SK-N-SH treated with all-trans-retinoic acid at 6 μM for 48 hours (cell line): ENCODE results near the gene PCDHB15.

Source experiments
- ATAC-seq: fragments of 200-7000 bp; cut with Tn5 transposase; 3 replicates; pipeline ENCODE4 v1.9.1; 2020; ENCODE audit warnings: mild to moderate bottlenecking, moderate library complexity
- CREB5 ChIP-seq: fragments of 250-450 bp; sonication (Bioruptor Pico); IDR thresholded peaks from 2 replicates; pipeline ENCODE4 v1.5.1; 2020; ENCODE audit warnings: low read depth, mild to moderate bottlenecking, moderate library complexity
- CSDC2 ChIP-seq: fragments of 250-450 bp; sonication (Bioruptor Pico); IDR thresholded peaks from 2 replicates; pipeline ENCODE4 v1.5.0; 2020; ENCODE audit warnings: mild to moderate bottlenecking, moderate library complexity
- CSRNP3 ChIP-seq: fragments of 250-450 bp; sonication (Bioruptor Pico); IDR thresholded peaks from 2 replicates; pipeline ENCODE4 v1.5.1; 2021; ENCODE audit warnings: mild to moderate bottlenecking, moderate library complexity
- ESRRG ChIP-seq: fragments of 250-450 bp; sonication (Bioruptor Pico); IDR thresholded peaks from 2 replicates; pipeline ENCODE4 v1.6.1; 2021; ENCODE audit warnings: mild to moderate bottlenecking
- OSR1 ChIP-seq: fragments of 250-450 bp; sonication (Bioruptor Pico); IDR thresholded peaks from 2 replicates; pipeline ENCODE4 v1.8.0; 2022; ENCODE audit warnings: moderate library complexity, mild to moderate bottlenecking, inconsistent platforms
- PATZ1 ChIP-seq: fragments of 250-450 bp; sonication (Bioruptor Pico); IDR thresholded peaks from 2 replicates; pipeline ENCODE4 v1.8.0; 2020; ENCODE audit warnings: mild to moderate bottlenecking, moderate library complexity, borderline replicate concordance
- POU6F1 ChIP-seq: fragments of 250-450 bp; sonication (Bioruptor Pico); IDR thresholded peaks from 2 replicates; pipeline ENCODE4 v1.8.0; 2021; ENCODE audit warnings: low read depth, mild to moderate bottlenecking, moderate library complexity, borderline replicate concordance
- PPARA ChIP-seq: fragments of 250-450 bp; sonication (Bioruptor Pico); IDR thresholded peaks from 2 replicates; pipeline ENCODE4 v1.5.0; 2020; ENCODE audit warnings: mild to moderate bottlenecking, borderline replicate concordance
- RARB ChIP-seq: fragments of 250-450 bp; sonication (Bioruptor Pico); IDR thresholded peaks from 2 replicates; pipeline ENCODE4 v1.8.0; 2021; ENCODE audit warnings: mild to moderate bottlenecking, moderate library complexity
- SNAI2 ChIP-seq: fragments of 250-450 bp; sonication (Bioruptor Pico); IDR thresholded peaks from 2 replicates; pipeline ENCODE4 v1.5.0; 2020; ENCODE audit warnings: mild to moderate bottlenecking, moderate library complexity
- TCF4 ChIP-seq: fragments of 250-450 bp; sonication (Bioruptor Pico); IDR thresholded peaks from 2 replicates; pipeline ENCODE4 v1.8.0; 2021; ENCODE audit warnings: mild to moderate bottlenecking, moderate library complexity, borderline replicate concordance
- TSHZ2 ChIP-seq: fragments of 250-450 bp; sonication (Bioruptor Pico); IDR thresholded peaks from 2 replicates; pipeline ENCODE4 v1.5.0; 2020; ENCODE audit warnings: mild to moderate bottlenecking, moderate library complexity
- ZC3H10 ChIP-seq: fragments of 250-450 bp; sonication (Bioruptor Pico); IDR thresholded peaks from 2 replicates; pipeline ENCODE4 v1.5.1; 2021; ENCODE audit warnings: mild to moderate bottlenecking, moderate library complexity
- ZFP30 ChIP-seq: fragments of 450-650 bp; formaldehyde crosslinking; IDR thresholded peaks from 2 replicates; pipeline ENCODE4 v1.5.0; 2022; ENCODE audit warnings: mild to moderate bottlenecking, moderate library complexity
- ZNF70 ChIP-seq: fragments of 450-650 bp; formaldehyde crosslinking; IDR thresholded peaks from 2 replicates; pipeline ENCODE4 v1.5.0; 2020; ENCODE audit warnings: mild to moderate bottlenecking, moderate library complexity
- ZNF8 ChIP-seq: fragments of 450-650 bp; formaldehyde crosslinking; IDR thresholded peaks from 2 replicates; pipeline ENCODE4 v1.5.0; 2020; ENCODE audit warnings: mild to moderate bottlenecking, moderate library complexity

PCDHB15 gene

GRCh38 chr5:141261238-141261546 lies 16.0 kb downstream of the PCDHB15 start (continued):
- TF ChIP-seq TSHZ2 (CRISPR knock-in tag), result no peak
- no peak for TF ChIP-seq CSDC2
- no peak for TF ChIP-seq SNAI2 (CRISPR knock-in tag)
- no peak for TF ChIP-seq ZFP30 (CRISPR knock-in tag)
- no peak for TF ChIP-seq ZNF8 (CRISPR knock-in tag)

- TF ChIP-seq CSRNP3 (no peak), TCF4 (no peak), PPARA (CRISPR knock-in tag) (no peak), ESRRG (CRISPR knock-in tag) (no peak), ZC3H10 (CRISPR knock-in tag) (no peak), POU6F1 (CRISPR knock-in tag) (no peak), OSR1 (CRISPR knock-in tag) (no peak), TSHZ2 (CRISPR knock-in tag) (no peak), PATZ1 (CRISPR knock-in tag) (no peak), CREB5 (CRISPR knock-in tag) (no peak), RARB (no peak)
- no peak for ATAC-seq
These were observed 24.0 kb downstream of the PCDHB15 start for GRCh38 chr5:141269195-141269594.

- ATAC-seq, result no peak
- TF ChIP-seq ZNF70 (no peak), ESRRG (CRISPR knock-in tag) (no peak)
These were observed 27.7 kb downstream of the PCDHB15 start for GRCh38 chr5:141272906-141273305.

- no peak for TF ChIP-seq TCF4
- no peak for TF ChIP-seq PPARA (CRISPR knock-in tag)
- ATAC-seq, result no peak
These were observed 53.2 kb downstream of the PCDHB15 start for GRCh38 chr5:141298376-141298775.
